HG02678 (cell line): ENCODE measurements around the gene TTLL7.
"Not testable (repeated sequence)": the region's sequence is repeated elsewhere in the genome, so short reads cannot be mapped to it uniquely, and the experiment has no call there.

Experiments used
- ATAC-seq: cut with Tn5 transposase; IDR thresholded peaks from one replicate; pipeline ENCODE4 v1.9.1; 2021; ENCODE audit warnings: mild to moderate bottlenecking, moderate library complexity; ENCODE audit not compliant: unreplicated experiment

The TTLL7 gene

DNA sequence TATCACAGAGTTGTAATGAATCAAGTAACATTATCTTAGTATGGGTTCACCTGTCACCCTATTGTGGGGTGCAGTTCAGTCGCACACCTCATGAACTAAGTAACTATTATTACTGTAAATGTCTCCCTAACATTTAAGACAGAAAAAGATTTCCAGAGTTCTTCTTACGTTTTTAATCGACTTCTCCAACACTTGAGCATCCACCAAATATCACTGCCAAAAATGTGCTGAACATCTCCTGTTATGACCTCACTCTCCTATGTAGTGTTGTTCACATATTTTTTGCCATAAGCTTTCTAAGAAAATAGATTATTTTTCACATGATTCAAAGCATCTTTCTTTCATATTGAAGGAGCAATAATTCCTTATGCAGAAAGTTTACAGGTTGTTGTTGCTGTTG is 1.3 kb downstream of the TTLL7 start:
- ATAC-seq: no peak

DNA sequence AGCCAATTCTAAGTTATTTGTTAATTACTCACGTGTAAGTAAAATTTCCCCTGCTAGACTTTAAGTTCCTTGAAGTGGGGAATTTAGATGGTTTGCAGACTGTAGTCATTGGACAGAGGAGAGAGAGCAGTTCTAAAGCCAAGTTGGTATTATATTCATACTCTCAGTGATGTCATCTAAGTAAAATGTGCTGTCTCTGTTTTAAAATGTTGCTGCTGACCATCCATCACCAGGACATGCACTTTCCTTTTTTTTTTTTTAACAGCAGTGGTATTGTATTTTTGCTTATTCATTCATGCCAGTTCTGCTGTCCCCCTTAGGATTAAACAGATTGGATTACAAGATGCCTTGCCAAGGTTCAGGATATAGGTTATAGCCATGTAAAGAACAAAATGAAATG is 2.3 kb downstream of the TTLL7 start:
- ATAC-seq: no peak

DNA sequence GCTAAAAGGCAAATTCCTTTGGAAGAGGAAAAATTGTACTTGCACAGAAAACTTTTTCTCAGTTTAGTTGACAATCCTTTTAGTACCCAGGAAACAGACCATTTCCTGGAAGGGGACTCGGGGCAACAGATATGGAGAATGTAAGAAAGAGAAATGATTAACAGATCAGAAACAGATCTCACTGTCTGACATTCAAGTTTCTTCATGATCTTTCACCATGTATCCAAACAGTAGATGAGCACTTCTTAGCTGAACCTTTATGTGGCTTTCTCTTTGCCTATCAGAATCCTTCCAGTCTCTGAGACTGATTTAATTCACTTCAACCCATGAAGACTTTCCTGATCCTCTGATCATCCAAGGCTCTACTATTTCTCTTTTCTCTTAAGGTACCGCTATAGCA is 2.7 kb downstream of the TTLL7 start:
- ATAC-seq: no peak

DNA sequence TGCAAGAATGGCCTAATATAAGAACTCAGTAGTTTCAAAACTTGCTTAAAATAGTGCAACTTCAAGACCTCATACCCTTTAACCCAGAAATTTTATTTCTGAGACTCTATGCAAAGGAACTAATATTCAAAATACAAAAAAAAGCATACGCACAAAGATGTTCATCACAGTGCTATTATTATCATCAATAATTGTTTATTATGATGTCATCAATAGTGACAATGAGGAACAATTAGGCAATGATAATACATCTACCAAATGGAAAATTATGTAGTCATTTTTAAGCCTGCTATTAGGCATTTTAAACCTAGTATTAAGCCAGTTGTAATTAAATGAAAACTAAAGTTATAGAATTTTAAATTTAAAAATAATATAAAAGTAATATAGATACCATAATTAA is 3.3 kb downstream of the TTLL7 start:
- no peak for ATAC-seq

DNA sequence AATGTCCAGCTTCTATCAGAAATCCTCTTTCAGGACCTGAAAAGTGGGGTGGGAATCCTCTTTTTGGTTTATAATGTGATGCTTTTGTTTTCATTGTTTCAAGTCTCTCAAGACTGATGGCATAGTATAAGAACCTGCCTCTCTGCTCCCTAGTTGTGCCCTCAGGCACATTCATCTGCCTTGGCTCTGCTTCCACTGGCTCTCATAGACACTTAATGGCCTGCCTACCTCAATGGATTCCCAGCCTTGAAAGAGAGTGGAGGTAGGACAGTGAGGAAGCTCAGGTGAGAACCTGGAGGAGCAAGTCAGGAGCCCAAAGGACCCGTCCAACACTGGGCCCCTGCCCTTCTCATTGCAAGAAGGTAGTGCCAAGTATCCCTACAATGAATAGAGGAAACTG is 4.8 kb downstream of the TTLL7 start:
- ATAC-seq: no peak

DNA sequence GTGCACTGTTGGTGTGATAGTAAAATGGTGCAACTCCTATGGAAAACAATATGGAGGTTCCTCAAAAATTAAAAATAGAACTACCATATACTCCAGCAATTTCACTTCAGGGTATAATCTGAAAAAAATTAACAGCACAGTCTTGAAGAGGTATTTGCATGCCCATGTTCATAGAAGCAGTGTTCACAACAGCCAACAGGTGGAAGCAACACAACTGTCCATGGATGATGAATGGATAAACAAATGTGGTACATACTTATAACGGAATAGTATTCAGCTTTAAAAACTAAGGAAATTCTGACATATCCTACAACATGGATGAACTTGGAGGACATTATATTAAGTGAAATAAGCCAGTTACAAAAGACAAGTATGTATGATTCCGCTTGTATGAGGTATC is 8.2 kb downstream of the TTLL7 start:
- no peak for ATAC-seq

DNA sequence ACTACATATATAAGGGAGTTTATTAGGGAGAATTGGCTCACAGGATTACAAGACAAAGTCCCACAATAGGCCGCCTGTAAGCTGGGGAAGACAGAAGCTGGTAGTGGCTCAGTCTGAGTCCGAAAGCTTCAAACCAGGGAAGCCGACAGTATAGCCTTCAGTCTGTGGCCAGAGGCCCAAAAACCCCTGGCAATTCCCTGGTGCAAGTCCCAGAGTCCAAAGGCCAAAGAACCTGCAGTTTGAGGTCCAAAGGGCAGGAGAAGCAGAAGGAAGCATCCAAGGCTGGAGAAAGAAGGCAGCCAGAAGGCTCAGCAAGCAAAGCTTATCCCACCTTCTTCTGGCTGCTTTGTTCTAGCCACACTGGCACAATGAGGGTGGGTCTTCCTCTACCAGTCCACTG is 13.9 kb downstream of the TTLL7 start:
- no peak for ATAC-seq

DNA sequence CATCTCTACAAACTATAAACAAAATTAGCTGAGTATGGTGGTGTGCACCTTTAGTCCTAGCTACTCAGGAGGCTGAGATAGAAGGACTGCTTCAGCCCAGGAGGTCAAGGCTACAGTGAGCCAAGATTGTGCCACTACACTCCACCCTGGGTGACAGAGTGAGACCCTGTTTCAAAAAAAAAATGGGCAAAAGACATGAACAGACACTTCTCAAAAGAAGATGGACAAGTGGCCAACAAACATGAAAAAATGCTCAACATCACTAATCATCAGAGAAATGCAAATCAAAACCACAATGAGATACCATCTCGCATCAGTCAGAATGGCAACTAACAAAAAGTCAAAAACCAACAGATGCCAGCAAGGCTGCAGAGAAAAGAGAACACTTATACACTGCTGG is 15.0 kb downstream of the TTLL7 start:
- not testable (repeated sequence) for ATAC-seq

DNA sequence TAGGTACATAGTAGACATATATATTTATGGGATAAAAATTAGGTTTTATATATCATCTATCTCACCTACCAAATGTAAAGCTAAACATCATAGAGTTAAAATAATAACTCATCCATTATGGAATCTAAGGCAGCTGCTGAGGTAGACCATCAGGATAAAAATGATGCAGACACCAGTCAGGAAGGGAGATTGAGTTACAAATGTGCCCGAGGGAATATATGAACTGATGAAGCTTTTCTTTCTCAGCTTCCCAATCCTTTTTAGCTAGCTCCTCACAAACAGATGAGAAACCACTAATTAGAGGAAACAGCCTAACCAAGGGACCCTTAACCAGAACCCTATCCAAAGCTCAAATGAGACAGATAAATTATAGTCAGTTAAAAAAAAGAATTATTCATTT is 20.9 kb downstream of the TTLL7 start:
- no peak for ATAC-seq

DNA sequence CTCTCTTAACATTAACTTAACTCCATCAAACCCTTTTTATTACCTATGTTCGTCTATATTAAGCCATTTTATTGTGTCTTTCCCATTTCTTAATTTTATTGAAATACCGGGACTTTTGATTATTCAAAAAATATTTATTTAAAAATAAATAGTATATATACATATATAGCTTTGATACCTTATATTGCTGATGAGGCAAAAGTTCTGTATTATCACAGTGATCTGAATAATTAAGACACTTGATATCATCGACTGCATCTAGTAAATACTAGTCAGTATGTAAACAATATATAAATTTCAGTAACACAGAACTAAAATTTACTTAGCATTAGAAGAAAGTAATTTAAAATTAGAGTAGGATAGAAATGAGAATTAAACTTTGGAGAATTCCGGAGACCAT is 22.0 kb downstream of the TTLL7 start:
- ATAC-seq: no peak

DNA sequence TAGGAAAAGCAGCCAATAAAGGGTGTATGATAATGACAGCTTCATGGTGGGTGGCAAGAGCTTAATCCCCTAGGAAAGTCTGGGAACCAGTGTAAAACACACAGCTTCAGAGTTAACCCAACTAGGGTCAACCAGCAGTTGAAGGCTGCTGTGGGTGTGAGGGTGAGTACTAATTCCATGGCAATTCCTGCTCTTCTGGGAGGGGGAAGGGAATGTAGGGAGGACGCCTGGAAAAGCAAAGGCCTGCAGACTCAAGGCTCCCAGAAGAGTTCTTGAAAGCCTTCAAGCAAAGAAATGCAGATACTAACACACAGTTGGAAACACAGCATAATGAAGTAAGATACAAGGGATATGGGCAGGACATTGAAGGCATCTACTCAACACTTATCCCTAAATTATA is 28.1 kb downstream of the TTLL7 start:
- no peak for ATAC-seq

DNA sequence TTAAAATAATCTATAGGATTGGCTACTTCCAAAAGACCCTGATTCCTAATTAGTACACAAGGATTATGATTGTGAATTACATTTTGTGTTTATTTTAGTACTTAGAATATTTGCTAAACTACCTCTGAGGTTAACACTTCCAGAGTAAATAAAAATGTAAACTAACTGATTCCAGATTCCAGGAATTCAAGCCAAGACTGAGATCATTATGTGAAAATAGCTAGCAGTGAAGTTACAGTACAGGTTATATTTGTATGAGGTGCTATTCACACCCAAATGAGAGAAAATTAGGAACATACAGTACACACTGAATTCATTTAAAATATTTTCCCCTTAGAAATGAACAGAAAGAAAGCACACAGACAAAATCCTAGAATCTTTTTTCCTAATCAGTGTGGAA is 28.8 kb downstream of the TTLL7 start:
- no peak for ATAC-seq

DNA sequence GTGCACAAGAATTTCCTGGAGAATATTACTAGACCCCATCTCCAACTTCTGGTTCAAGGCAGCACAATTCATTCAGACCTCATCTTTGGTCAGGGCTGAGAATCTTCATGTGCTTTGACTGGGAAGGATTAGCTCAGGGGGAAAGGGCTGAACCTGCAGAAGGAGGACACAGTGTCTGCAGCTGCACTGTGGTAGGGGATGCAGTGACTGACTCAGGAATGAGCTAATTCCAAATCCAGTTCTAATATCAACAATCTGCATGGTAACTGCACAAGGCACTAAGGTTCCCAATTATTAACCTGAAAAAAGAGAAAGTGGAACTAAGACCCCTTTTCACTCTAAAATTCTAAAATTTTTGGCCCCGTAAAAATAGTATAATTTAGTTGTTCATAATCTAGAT is 31.6 kb downstream of the TTLL7 start:
- ATAC-seq: no peak

DNA sequence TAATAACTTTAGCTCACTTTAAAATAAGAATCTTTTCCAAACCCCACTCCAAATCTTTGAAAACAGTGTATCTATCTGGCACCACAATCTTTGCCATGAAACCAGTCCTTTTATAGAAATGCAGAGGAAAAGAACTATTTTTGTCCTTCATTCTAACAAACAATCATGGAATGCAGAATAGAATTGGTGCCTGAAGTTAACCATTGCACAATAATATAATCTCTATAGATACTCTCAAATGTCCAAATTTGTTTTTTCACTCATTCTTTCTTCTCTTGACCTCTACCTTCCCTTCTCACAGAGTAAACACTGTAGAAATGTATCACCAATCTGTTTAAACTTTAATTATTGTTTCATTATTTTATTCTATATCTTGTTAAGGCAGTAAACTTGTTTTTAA is 34.8 kb downstream of the TTLL7 start:
- ATAC-seq: no peak

DNA sequence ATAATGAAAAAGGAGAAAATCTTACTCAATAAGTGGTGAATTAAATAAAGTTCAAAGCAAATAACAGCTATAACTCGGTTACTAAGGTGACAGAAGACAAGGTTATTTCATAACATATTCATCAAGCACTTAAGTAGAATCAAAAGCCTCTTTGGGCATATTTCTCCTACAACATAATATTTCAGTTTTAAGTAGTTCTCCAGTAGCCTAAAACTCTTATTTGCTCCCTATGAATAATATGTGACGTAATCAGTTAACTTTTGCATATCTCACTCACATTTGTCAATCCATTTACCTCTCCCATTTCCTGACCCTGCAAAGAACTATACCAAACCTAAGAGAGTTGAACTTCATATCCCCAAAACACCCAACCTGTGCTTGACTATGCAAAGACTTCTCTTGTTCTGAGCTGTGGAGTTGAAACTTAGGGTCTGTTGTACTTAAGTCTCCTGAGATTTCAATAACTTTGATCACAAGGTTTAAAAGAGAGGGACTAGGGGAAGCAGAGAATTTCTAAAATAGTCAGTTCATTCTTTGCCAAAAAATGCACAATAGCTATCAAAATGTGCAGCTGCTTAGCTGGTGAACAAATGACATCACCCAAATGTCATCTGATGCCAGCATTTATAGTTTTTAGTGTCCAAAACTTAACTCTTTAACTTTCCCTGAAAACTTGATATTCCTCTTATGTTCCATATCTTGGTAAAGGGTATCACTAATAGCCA is 37.2 kb downstream of the TTLL7 start:
- ATAC-seq: no peak

DNA sequence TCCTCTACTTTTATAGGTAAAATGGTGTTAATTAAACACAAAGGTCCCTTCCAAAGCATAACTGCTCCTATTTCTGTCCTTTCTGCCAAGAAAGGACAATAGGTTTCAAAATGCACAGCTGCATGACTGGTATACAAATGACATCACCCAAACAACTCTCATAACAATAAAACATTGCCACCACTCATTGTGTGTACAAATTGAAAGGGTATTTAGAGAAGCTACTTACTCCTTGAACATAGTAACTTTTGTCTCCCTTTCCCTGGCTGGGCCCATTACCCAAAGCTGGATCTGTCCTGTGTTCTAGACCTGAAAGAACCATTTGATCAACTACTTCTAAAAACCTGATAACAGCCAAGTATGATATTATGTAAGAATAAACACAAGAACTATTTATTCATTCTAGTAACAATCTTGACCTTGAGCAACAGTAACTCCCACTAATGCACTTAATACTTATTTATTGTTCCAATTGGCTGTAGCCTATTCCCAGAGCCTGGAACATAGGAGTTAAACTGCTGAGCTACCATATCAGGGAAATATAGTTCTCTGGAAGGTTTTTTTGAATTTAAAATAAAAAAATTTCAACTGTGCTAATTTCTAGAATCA is 38.2 kb downstream of the TTLL7 start:
- no peak for ATAC-seq

DNA sequence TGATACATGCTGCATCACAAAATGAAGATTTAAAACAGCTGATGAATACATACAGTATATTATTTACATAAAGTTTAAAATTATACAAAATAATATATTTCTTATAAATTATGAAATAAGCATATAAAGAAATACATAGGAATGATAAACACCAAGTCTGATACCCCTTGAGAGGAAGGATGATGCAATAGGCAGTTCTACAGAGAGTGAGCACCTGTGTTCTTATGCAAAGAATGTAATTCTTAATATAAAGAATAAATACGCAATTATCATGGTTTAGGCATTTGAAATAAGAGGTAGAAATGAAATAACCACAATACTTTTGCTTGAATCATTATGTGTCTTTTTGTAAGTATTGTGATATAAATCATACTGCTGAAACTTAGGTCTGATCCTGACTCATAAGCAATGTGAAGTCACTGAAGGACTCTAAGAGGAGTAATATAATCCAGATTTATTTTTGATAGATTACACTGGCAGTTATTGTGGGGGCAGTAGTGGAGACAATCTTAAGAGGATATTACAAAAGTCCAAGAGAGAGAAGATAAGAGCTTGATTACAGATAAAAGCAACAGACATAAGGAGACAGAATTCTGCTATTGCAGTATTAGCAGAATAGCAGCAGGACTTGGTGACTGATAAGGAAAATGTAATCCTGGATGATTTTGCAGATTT is 39.0 kb downstream of the TTLL7 start:
- no peak for ATAC-seq

DNA sequence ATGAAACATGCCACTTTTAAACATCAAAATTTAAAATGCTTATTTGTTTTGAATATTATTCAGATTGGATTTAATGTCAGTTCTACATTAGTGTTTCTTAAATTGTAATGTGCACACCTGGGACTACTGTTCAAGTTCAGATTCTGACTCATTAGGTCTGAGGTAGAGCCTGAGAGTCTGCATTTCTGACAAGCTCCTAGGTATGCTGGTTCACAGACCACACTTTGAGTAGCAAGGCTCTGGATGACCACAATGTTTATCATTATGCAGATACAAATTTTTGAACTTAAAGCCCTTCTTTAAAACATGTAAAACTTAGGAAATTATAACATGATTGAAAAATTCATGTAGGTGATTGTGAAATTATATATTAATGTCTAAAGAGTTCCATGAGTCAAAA is 40.2 kb downstream of the TTLL7 start:
- no peak for ATAC-seq

DNA sequence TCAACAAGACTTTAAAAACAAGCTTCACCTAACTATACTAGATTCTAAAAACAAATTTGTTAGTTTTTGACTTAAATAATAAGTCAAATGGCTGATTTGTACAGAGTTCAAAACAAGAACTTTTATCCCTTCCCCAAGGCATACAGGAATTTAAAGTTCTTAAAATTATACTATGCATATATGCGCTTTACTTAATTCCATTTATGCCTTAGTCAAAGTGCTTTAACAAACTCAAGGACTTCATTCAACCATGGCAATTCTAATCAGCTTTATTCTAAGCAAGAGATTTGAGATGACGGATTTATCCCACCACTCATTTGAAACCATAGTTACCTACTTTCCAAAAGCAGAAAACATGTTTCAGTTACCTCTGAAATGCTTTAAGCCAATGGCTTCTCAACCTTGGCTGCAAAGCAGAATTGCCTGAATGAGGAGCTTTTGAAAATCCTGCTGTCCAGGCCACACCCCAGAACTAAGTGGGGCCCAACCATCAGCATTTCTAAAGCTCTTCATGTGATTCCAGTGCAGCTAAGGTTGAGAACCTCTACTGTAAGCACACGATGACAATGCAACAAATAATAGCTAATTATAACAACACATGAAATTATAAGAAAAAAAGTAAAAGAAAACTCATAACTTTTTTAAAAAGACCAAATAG is 44.6 kb downstream of the TTLL7 start:
- ATAC-seq: no peak

DNA sequence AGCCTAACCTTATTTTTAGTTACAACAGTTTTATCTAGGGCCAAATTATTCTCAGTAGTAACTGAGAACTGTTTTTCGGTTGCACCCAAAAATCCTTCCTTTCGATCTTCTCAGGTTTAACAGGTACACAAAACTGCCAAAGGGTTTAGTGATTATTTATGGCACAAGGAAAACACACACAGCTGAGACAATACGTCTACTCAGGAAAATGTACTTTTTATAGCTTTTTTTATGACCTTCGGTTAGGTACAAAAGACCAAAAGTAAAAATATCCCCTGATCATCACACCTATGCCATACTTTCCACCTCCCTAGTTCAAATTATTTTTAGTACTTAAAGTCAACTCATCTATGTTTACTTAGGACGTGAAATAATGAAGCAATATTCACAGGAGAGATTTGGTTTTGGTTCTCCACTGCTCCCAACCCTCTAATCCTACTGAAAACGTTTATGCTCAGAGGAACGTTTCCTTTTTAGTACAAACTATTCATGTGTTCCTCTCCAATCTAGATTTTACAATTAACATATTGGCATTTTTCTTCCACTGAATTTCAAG is 48.7 kb downstream of the TTLL7 start:
- ATAC-seq: no peak

DNA sequence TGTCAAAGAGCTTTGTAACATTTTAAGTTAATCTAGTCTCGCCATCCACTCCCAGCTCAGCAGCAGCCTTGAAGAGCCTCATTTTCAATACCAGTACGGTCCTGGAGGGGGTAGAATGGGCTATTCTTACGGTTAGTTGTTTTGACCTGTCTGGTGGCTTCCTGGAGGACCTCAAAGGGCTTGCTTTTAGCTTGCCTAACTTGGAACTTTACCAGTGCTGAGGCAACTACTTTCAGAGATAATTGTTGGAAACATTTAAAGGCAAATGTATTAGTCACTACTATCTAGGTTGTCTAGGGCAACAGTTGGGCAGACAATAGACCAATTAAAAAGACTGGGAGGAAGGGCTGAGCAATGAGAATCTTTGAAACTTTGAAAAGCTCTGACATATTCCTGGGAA is 56.0 kb downstream of the TTLL7 start:
- no peak for ATAC-seq

DNA sequence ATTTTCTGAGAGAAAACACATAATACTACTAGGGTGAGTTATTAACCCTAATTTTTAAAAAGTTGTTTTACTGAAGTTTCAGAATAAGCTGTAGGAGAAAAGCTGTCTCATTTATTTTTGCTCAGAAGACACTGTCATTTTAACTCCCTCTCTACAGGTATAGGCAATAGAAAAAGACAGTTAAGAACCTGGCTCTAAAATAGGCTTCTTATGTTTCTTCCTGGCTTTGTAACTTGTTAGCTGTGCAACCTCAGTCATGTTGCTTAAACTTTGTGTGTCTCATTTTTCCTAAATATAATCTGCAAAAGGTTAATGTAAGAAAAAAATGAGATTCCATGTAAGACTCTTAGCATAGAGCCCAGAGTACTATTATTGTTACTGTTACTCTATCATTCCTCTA is 64.4 kb downstream of the TTLL7 start:
- no peak for ATAC-seq
